H9 (cell line): ENCODE results near the gene HIRIP3. TPM values are rescaled to one million over a fixed set of nuclear protein-coding genes. Genes with fewer than 3 reads are reported as not detected.

ENCODE experiments used
- DNase-seq: peaks from one replicate; pipeline ENCODE4 v3.0.0-alpha.2; 2017
- H2AFZ ChIP-seq: one replicate; pipeline ENCODE4 v1.6.1; 2013; ENCODE audit warnings: mild to moderate bottlenecking, low read length, control low read depth, moderate library complexity
- H2AK5ac ChIP-seq: 2 replicates; pipeline ENCODE4 v1.6.1; 2013; ENCODE audit warnings: low read length, control low read depth, mixed read lengths; ENCODE audit not compliant: insufficient read length
- H2BK120ac ChIP-seq: one replicate; pipeline ENCODE4 v1.6.1; 2013; ENCODE audit warnings: low read depth, mild to moderate bottlenecking, low read length, control low read depth, inconsistent platforms; ENCODE audit not compliant: poor library complexity, severe bottlenecking
- H2BK12ac ChIP-seq: 2 replicates; pipeline ENCODE4 v1.6.1; 2013; ENCODE audit warnings: low read length, control low read depth, mixed read lengths, low read depth; ENCODE audit not compliant: insufficient read length
- H2BK15ac ChIP-seq: 2 replicates; pipeline ENCODE4 v1.6.1; 2013; ENCODE audit warnings: low read depth, low read length, control low read depth
- H2BK20ac ChIP-seq: one replicate; pipeline ENCODE4 v1.6.1; 2013; ENCODE audit warnings: low read depth, mild to moderate bottlenecking, low read length, control low read depth, inconsistent platforms; ENCODE audit not compliant: poor library complexity, severe bottlenecking
- H2BK5ac ChIP-seq: 2 replicates; pipeline ENCODE4 v1.6.1; 2013; ENCODE audit warnings: low read length, control low read depth, mixed read lengths; ENCODE audit not compliant: insufficient read length
- H3K14ac ChIP-seq: 2 replicates; pipeline ENCODE4 v1.6.1; 2013; ENCODE audit warnings: low read length, control low read depth; ENCODE audit not compliant: insufficient read depth
- H3K18ac ChIP-seq: 2 replicates; pipeline ENCODE4 v1.6.1; 2013; ENCODE audit warnings: low read depth, mild to moderate bottlenecking, mixed read lengths, low read length, control low read depth; ENCODE audit not compliant: insufficient read length
- H3K23ac ChIP-seq: 2 replicates; pipeline ENCODE4 v1.6.1; 2013; ENCODE audit warnings: low read length, control low read depth, mixed read lengths, low read depth; ENCODE audit not compliant: insufficient read length
- H3K23me2 ChIP-seq: 2 replicates; pipeline ENCODE4 v1.6.1; 2013; ENCODE audit warnings: low read depth, mild to moderate bottlenecking, mixed read lengths, low read length, control low read depth; ENCODE audit not compliant: insufficient read length, poor library complexity, severe bottlenecking
- H3K27ac ChIP-seq: 2 replicates; pipeline ENCODE4 v1.5.1; 2013; ENCODE audit warnings: low read length, control low read depth, mixed read lengths, low read depth; ENCODE audit not compliant: insufficient read length
- H3K27me3 ChIP-seq: 2 replicates; pipeline ENCODE4 v1.6.1; 2013; ENCODE audit warnings: low read length, control low read depth, inconsistent platforms; ENCODE audit not compliant: insufficient read depth
- H3K4ac ChIP-seq: 2 replicates; pipeline ENCODE4 v1.6.1; 2013; ENCODE audit warnings: low read depth, mild to moderate bottlenecking, control low read depth, inconsistent platforms, low read length, moderate library complexity
- H3K4me1 ChIP-seq: 2 replicates; pipeline ENCODE4 v1.6.1; 2013; ENCODE audit warnings: low read length, control low read depth, inconsistent platforms; ENCODE audit not compliant: insufficient read depth
- H3K4me2 ChIP-seq: 2 replicates; pipeline ENCODE4 v1.6.1; 2013; ENCODE audit warnings: low read length, control low read depth, mixed read lengths; ENCODE audit not compliant: insufficient read length, insufficient read depth
- H3K56ac ChIP-seq: 2 replicates; pipeline ENCODE4 v1.6.1; 2013; ENCODE audit warnings: low read depth, mild to moderate bottlenecking, mixed read lengths, low read length, control low read depth; ENCODE audit not compliant: insufficient read length
- H3K79me1 ChIP-seq: 2 replicates; pipeline ENCODE4 v1.6.1; 2013; ENCODE audit warnings: low read depth, mild to moderate bottlenecking, moderate library complexity, low read length, control low read depth, inconsistent platforms; ENCODE audit not compliant: insufficient read depth, poor library complexity, severe bottlenecking
- H3K79me2 ChIP-seq: 2 replicates; pipeline ENCODE4 v1.6.1; 2013; ENCODE audit warnings: low read length, control low read depth, inconsistent platforms; ENCODE audit not compliant: insufficient read depth
- H3K9ac ChIP-seq: 2 replicates; pipeline ENCODE4 v1.6.1; 2013; ENCODE audit warnings: low read length, control low read depth, mixed read lengths; ENCODE audit not compliant: insufficient read length; ENCODE audit errors: extremely low read depth
- H3K9me3 ChIP-seq: one replicate; pipeline ENCODE4 v1.6.1; 2013; ENCODE audit warnings: low read depth, low read length, inconsistent platforms; ENCODE audit not compliant: control insufficient read depth
- H3T11ph ChIP-seq: one replicate; pipeline ENCODE4 v1.6.1; 2013; ENCODE audit warnings: mild to moderate bottlenecking, low read length, control low read depth, inconsistent platforms
- H4K20me1 ChIP-seq: one replicate; pipeline ENCODE4 v1.6.1; 2013; ENCODE audit not compliant: control insufficient read depth, insufficient read length, insufficient read depth
- H4K5ac ChIP-seq: 2 replicates; pipeline ENCODE4 v1.6.1; 2013; ENCODE audit warnings: low read depth, mild to moderate bottlenecking, mixed read lengths, low read length, control low read depth; ENCODE audit not compliant: insufficient read length
- H4K8ac ChIP-seq: replicated peaks from 2 replicates; pipeline ENCODE4 v1.6.1; 2013; ENCODE audit warnings: low read length, control low read depth, mixed read lengths, low read depth; ENCODE audit not compliant: insufficient read length
- H4K91ac ChIP-seq: 2 replicates; pipeline ENCODE4 v1.6.1; 2013; ENCODE audit warnings: low read depth, mild to moderate bottlenecking, moderate library complexity, mixed read lengths, low read length, control low read depth; ENCODE audit not compliant: insufficient read length
- H3K27ac Mint-ChIP-seq, 3 experiments: 2 replicates in 2 of 3; 3 replicates in 1 of 3; pipeline ENCODE4 v1.8.0; 2020 to 2021; ENCODE audit warnings: mixed read lengths in 3 of 3, mild to moderate bottlenecking in 1 of 3, moderate library complexity in 1 of 3
- H3K27me3 Mint-ChIP-seq: 2 replicates; pipeline ENCODE4 v1.8.0; 2021; ENCODE audit warnings: low read depth, mild to moderate bottlenecking, moderate library complexity, mixed read lengths
- H3K36me3 Mint-ChIP-seq, 3 experiments: 2 replicates in 2 of 3; 3 replicates in 1 of 3; pipeline ENCODE4 v1.8.0; 2020 to 2021; ENCODE audit warnings: low read depth in 3 of 3, mixed read lengths in 3 of 3; ENCODE audit not compliant: insufficient read depth in 1 of 3
- H3K4me1 Mint-ChIP-seq, 2 experiments: 2 replicates each; pipeline ENCODE4 v1.8.0; 2020; ENCODE audit warnings: mixed read lengths in 2 of 2
- H3K4me3 Mint-ChIP-seq, 2 experiments: 2 replicates in 1 of 2; 3 replicates in 1 of 2; pipeline ENCODE4 v1.8.0; 2020 to 2021; ENCODE audit warnings: mild to moderate bottlenecking in 2 of 2, mixed read lengths in 2 of 2, moderate library complexity in 1 of 2
- H3K9me3 Mint-ChIP-seq, 2 experiments: 2 replicates in 1 of 2; 3 replicates in 1 of 2; pipeline ENCODE4 v1.8.0; 2020; ENCODE audit warnings: mild to moderate bottlenecking in 2 of 2, mixed read lengths in 2 of 2, moderate library complexity in 1 of 2
- CTCF ChIP-seq: fragments of 200-600 bp; sonication (generic); conservative IDR thresholded peaks from 3 replicates; pipeline ENCODE4 v1.8.0; 2021; ENCODE audit warnings: antibody characterized with exemption, mild to moderate bottlenecking
- WGBS: extraction: QIAGEN DNeasy Blood & Tissue Kit; methylation state at CpG from one replicate; pipeline ENCODE4 v1.1.7; 2013; ENCODE audit warnings: missing lambda C conversion rate, low lambda C conversion rate, mixed read lengths; ENCODE audit not compliant: insufficient read length; ENCODE audit errors: extremely low coverage; 5-methylcytosine and 5-hydroxymethylcytosine counted together
- total RNA-seq: library from RNA; stranded (reverse); gene quantifications from 2 replicates; pipeline ENCODE4 v1.2.1, GENCODE V29; 2021

HIRIP3 gene
- total RNA-seq, 1 experiment from 2014 or later = 21.6 TPM

DNA sequence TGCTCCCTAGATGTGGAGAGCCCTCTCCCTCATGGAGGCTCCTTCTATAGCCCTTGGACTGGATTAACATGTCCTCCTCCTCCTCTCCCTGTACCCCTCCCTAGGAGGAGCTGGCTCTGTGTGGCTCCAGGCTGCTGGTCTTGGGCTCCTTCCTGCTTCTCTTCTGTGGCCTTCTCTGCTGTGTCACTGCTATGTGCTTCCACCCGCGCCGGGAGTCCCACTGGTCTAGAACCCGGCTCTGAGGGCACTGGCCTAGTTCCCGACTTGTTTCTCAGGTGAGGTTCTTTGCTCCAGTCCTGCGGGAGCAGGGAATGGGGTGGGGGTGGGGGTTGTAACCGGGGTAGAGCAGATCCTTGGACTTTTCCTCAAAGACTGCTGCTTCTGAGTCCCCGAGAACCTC is 24.1 kb downstream of the HIRIP3 start:
- WGBS = no CpG with 5 or more reads among the region's 8 CpGs
- H3K79me2 ChIP-seq = peaks cover 5% of the 10 kb centered on the region; the same call in 1 of the 2 replicates
- H3K4me1 Mint-ChIP-seq = peaks cover 17% of the 10 kb centered on the region in 2 experiments
- H3K27ac ChIP-seq = no peak overlapping the region
- no peak overlapping the region for H2BK5ac ChIP-seq
- peaks cover 35 to 46% (median 45%) of the 10 kb centered on the region in 3 experiments for H3K36me3 Mint-ChIP-seq
- H3K18ac ChIP-seq = no peak overlapping the region
- no peak overlapping the region for H3K23ac ChIP-seq
- H3K4me1 ChIP-seq = no peaks in the 10 kb centered on the region; the same call in 1 of the 2 replicates
- peaks cover 3% of the 10 kb centered on the region; the same call in 1 of the 2 replicates for H3K27me3 ChIP-seq
- no peak overlapping the region for H3K4me3 Mint-ChIP-seq
- H3K27me3 Mint-ChIP-seq = peaks cover 16% of the 10 kb centered on the region
- H4K91ac ChIP-seq = no peak overlapping the region
- no peak overlapping the region for H4K8ac ChIP-seq
- no peak for DNase-seq
- H3K79me1 ChIP-seq = peaks cover 7% of the 10 kb centered on the region
- H2AK5ac ChIP-seq = no peak overlapping the region
- H3K9ac ChIP-seq = no peak overlapping the region
- no peak overlapping the region for H3K56ac ChIP-seq
- H2BK12ac ChIP-seq = no peak overlapping the region
- no peak overlapping the region for H3K27ac Mint-ChIP-seq
- no peak overlapping the region for H3T11ph ChIP-seq
- no peak overlapping the region for H2BK120ac ChIP-seq
- H2BK15ac ChIP-seq = no peak overlapping the region
- H3K9me3 Mint-ChIP-seq = peaks cover 14 to 16% of the 10 kb centered on the region in 2 experiments
- H3K14ac ChIP-seq = no peak overlapping the region
- no peak overlapping the region for H3K4me2 ChIP-seq
- no peak for TF ChIP-seq CTCF
- H3K9me3 ChIP-seq = peaks cover 7% of the 10 kb centered on the region
- H3K4ac ChIP-seq = no peak overlapping the region
- no peak overlapping the region for H2BK20ac ChIP-seq
- H3K23me2 ChIP-seq = peaks cover 14% of the 10 kb centered on the region
- H4K20me1 ChIP-seq = no peaks in the 10 kb centered on the region
- H4K5ac ChIP-seq = no peak overlapping the region
- no peak overlapping the region for H2AFZ ChIP-seq
